ENCODE results near the gene DAO.
A peak's percentile ranks its signal among the peaks of the same experiment; 100 is the strongest.
"Not testable (repeated sequence)": the region's sequence is repeated elsewhere in the genome, so short reads cannot be mapped to it uniquely, and the experiment has no call there.

The DAO gene

DNA sequence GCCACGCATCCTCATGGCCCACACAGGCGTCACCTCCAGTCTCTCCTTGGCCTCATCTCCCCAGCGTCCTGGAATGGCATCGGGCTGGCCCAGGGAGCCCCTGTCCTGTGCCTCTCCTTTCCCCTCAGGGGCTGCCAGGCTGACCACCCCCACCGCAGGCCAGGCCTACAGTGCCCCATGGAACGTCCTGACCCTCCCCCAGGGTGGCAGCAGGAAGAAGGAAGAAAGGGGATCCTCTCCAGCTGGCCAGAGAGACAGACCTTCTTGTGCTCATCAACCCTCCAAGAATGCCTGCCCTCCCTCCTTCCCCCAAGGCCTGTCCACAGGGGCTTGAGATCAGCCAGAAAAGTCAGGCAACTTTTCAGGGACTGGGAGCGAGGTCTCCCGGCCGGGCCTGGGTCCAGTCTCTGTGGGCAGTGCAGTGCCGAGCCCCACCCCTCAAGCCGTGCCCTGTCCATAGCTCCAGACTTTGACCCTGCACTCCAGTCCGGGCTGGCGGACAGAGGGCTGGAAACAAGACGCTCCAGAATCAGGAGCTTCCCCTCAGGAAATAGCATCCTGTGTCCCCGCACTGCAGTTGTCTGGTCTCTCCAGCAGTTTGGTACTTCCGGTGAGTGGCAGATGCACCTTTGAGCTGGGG lies at the start of gene DAO:
Gene DAO, plus strand, starts transcription at position 478 of the 640 bp plus-strand sequence. CDS start 4,915 bp downstream, outside the sequence.
- no peak for DNase-seq (ENCODE audit: low read depth in 2 of 2)

DNA sequence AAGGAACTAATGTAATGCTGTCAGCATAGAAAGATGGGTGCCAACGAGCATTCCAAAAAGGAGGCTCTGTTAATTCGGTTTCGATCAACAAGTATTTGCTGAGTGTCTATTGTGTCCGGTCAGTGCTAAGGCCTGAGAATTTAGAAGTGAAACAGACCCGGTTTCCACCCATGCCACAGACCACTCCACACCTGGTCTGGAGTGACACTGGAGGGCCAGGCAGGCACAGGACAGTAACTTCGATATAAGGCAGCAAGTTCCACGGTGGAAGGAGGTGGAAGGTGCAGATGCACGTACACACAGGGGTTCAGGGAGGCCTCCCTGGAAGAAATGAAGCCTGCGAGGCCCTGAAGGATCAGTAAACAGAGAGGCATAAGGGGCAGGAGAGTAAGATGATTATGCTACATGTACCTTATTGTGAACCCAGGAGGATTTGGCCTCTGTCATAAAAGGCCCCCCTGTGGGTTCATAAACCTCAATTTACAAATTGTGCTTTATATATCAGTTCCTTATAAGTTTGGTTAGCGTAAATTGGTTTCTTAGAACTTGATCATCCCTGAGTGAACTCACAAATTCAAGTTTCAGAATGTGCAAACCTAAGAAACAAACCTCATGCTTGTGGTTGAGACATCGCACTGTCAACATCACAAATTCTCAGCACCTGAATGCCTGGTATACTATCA lies 48.4 kb upstream of the DAO start:
- no peak for DNase-seq (ENCODE audit: low read depth in 2 of 2)

DNA sequence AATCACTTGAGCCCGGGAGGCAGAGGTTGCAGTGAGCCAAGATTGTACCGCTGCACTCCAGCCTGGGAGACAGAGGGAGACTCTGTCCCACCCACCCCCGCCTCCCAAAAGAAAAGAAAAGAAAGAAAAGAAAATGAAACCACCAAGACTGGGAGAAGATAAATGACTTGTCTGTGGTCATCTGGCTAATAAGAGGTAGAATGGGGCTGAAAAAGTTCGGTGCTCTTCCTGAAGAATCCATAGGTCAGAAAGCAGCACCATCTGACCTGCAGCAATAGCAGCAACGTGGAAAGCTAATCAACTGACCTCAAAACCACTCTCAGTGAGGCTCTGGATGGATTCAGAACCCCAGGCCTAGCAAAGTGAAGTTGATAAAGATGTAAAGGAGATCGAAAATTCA lies 47.7 kb upstream of the DAO start:
- DNase-seq (ENCODE audit: low read depth in 2 of 2): no peak

DNA sequence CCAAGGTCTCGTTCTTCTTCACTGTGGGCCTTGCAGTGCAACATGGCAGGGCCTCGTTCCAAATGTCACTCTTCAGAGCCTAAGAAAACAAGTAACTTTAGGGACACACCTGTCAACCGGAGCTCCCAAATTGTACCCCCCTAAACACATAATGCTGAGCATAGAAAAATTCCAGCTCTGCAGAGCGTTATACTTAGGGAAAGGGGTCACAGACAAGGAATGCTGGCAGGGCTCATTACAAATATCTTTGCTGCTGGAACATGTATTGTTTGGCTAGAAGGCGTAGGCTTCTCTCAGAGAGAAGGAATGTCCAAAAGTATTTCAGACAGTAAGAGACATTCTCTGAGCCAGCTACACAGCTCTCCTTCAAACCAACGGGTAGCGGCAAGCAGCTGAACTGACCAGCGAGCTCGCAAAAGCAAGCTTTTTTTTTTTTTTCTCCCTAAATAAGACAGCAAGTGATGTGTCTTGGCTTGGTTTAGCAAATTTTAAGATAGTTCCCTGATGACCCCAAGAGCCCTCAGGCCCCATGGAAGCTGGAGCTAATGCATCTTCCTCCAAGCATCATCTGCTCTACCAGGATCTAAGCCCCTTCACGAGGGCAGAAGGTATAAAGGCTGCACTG lies 47.0 kb upstream of the DAO start:
- no peak for DNase-seq (ENCODE audit: low read depth in 2 of 2)

DNA sequence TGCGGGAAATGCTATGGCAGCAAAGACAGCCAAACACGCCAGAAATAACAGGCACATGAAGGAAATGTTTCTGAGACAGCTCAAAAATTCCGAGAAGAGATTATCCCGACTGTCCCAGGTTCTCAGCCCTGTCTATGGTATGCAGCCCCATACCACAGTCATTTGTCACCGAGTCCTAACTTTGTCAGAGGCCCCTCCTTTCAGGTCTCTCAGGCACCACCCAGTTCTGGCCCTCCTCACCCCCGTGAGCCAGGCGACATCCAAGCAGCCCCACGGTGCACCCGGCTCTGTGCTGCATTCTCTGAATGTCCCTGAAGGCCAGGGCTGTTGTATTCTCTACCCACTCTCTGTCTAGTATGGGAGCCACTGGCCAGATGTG lies 46.5 kb upstream of the DAO start:
- DNase-seq (ENCODE audit: low read depth in 2 of 2): no peak

DNA sequence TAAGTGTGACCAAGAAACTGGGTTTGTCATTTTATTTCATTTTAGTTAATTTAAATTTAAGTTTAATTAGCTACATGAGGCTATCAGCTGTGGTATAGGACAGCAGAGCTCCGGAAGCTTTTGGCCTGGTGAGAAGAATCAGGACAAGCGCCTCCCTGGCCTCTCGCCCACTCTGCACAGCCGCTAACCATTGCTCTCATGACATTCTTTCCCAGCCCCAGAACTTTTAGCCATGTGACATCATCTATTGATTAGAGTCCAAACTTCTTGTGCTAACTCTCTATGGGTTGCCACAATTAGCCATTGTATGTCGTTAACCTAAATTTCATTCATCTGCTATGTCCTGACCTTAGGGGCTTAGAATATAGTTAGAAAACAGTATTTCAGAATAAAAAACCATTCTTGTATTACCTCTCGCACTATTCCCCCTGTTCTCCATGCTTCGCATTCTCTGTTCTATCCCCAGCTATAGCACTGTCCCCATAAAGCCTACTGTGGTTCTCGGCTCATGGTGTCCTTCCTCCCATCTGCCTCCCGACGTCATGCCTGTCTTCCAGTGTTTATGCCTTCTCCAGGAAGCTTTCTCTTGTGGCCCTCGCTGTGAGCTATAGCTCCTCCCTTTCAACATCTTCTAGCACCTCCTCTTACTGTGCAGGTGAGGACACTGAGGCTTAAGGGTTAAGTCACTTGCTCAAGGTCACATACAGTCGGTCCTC lies 46.0 kb upstream of the DAO start:
- DNase-seq (ENCODE audit: low read depth in 2 of 2): no peak

DNA sequence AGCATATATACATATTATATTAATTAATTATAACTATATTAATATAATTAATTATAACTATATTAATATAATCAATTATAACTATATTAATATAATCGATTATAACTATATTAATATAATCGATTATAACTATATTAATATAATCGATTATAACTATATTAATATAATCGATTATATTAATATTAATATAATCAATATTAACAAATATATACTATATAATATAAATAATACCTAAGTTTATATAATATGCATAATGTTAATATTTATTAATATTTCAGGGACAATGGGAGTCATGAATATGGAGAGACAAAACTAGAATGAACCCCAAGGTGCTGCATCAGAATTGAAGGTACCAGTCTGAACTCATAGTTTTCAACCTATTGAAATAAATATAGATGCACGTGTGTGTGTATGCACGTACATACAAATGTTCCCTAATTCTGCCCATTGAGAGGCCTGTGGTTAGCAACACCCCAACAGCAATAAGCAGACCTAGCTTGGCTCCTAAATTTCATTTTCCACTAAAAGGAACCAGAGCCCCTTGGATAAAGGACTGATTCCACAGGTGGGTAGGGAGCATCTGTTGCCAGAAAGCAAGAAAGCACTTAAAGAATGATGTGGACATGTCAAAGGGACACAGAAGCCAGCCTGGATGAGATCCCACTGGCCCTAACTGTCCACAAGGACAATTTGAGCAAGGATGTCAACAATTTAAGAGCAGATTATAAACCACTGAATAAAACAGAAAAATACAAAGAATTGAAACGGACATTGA lies 43.8 kb upstream of the DAO start:
- no peak for DNase-seq (ENCODE audit: low read depth in 2 of 2)

DNA sequence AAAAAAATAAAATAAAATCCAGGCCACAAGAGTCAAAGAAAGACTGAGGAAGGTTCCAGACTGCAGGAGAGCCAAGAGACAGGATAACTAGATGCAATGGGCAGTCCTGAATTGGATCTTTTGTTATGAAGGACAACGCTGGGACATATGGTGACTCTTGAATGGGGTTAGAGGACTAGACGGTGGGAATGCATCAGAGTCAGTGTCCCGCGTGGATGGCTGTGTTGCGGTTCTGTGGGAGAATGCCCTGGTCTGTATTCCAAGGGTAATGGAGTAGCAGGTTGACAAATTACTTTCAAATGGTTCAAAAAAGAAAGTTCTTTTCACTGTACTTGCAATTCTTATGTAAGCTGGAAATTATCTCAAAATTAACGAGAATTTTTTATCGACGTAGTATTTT lies 42.7 kb upstream of the DAO start:
- DNase-seq (ENCODE audit: low read depth in 2 of 2): no peak

DNA sequence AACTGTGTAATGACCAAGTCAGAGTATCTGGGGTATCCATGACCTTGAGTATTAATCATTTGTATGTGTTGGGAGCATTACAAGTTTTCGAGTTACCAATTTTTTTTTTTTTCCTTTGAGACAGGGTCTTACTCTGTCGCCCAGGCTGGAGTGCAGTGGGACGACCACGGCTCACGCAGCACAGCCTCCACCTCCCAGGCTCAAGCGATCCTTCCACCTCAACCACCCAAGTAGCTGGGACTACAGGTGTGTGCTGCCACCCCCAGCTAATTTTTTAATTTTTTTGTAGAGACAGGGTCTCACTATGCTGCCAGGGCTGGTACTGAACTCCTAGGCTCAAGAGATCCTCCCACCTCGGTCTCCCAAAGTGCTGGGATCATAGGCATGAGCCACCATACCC lies 42.2 kb upstream of the DAO start:
- DNase-seq (ENCODE audit: low read depth in 2 of 2): no peak

DNA sequence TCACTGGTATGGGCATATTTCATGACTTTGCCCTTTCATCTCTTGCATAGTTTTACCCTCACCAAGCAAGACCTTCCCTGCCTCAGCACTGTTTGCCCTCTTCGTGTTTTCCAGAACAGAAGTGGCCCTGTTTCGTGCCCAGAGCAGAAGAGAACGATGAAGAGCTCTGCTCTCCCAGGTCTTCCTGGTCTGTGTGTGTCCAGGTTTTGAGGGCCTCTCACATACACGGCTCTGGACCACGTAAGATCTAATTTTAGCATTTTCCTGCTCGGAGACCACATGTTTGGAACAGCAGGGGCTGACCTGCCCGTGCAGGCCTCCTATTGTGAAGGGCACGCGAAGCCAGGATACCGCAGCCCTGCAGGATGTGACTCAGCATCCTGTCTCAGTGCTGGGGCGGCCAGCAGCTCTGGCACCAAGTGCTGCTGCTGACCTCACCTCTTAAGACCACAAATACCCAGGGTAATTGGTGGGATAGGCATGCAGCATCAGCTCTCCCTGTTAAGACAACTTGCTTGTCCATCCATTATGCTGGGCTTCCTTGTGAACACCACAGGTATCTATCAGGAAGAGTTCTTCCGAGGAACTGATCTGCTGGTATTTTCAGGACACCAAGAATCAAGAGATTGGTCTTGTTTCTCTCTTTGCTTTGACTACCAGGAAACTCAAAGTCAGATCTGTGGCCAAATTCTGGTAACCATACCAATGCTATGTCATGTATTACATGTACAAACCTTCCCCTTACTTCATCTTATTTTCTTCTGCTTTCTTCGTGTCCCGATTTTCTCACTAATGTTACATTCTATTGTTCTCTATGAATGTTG lies 41.5 kb upstream of the DAO start:
- DNase-seq (ENCODE audit: low read depth in 2 of 2): peak; percentile 54 to 69

DNA sequence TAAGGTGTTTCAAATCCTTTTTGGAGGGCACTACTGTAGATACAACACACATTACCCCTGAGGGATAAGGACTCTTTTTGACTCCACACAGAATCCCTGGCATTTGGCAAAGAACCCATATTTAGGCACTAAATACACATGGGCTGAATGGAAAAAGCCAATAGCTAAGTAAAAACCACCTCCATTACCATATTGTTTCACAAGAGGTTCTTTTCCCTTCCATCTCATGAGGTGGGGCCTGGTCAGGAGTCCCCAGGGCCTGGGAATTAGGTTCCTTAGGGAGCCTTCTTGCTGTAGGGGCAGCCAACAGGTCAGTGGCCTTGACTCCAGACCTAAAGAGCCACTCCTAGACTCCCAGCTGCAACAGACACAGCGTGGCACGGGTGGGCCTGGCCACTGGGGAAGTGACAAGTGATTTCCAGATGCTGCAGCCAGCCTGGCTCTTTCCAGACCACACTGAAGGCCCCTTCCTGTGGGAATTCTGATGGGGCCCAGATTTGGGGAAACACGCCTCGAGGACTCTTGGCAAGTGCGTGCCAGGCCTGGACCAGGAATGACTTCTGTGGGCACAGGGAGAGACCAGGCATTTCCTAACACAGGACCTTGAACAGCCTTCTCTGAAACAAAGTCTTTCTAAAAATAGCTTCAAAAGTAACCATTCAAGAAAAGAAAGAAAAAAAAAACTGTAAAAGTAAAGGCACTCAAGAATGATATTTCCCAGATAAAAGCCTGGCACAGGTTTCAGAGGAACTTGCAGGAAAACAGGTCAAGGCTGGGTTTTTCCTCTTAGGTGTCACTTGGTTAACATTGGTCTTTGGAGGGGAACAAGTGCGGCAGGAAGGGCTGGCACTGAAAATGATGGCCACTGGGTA lies 40.6 kb upstream of the DAO start:
- no peak for DNase-seq (ENCODE audit: low read depth in 2 of 2)

DNA sequence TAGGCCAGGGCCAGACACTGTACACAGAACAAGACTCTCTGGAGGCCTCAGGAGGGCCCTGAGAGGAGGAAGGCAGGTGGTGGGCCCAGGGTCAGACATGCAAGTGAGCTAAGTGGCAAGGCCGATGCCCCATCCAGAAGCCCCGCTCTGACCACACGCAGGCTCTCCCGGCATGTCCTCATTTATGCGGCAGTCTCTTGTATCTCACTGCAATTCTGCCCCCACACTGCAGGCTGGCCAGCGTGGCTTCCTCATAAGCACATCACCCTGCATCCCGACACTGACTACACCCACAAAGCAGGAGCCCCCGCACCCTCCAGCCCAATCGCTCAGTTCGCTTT lies 40.0 kb upstream of the DAO start:
- DNase-seq (ENCODE audit: low read depth in 2 of 2): no peak

DNA sequence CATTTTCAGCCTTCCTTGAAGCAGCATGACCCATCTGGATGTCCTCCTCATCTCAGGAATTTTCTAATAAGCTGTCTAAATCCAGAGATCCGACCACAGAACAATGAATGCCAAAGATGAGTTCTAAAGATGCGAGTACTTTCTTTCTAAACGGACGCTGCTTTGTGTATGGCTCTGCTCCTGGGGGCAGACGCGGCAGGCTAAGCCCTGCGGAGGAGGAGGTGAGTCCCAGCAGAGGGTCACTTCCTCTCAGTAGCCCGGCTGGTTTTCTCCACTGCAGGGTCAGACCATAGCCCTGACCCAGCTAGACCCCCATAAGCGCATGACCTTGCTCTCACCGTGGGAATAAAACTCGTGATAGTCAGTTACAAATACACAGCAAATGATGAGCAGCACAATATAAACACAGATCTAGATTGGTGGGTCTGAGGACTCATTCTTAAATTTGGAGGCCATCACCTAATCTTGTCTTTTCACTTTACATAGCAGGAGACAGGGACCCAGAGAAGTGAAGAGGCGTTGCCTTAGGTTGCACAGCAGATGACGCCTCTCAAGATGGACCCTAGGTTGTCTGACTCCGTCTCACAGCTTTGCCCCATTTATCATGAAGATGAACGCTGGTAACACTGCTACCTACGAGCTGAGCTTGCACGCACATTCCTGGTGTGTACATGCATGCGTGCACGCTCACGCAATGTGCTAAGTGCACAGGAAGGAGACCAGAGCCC lies 39.1 kb upstream of the DAO start:
- no peak for DNase-seq (ENCODE audit: low read depth in 2 of 2)

DNA sequence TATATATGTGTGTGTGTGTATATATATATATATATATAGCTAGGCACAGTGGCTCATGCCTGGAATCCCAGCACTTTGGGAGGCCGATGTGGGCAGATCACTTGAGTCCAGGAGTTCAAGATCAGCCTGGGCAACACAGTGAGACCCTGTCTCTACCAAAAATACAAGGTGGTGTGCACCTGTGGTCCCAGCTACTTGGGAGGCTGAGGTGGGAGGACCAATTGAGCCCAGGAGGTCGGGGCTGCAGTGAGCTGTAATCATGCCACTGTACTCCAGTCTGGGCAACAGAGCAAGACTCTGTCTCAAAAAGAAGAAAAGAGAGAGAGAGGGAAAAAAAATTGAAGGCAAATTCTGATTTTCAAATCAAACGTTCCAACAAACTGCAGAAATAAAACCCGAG lies 38.1 kb upstream of the DAO start:
- DNase-seq (ENCODE audit: low read depth in 2 of 2): not testable (repeated sequence)

DNA sequence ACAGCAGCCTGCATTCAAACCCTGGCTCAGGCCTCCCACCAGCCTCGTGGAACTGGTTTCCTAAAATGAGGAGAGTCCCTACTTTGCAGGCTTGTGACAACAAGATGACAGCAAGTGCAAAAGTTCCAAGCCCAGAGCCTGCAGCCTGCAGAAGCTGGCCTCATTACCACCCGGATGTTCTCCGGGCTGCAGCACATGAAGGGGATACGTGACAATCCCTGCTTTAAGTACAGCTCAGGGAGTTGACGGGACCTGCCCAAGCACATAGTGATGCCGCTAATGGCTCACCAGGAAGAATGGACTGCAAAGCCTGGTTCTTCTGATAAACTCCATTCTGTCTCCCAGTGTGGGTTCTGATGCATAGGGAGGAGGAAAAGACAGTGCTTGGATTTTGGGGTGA lies 37.5 kb upstream of the DAO start:
- no peak for DNase-seq (ENCODE audit: low read depth in 2 of 2)

DNA sequence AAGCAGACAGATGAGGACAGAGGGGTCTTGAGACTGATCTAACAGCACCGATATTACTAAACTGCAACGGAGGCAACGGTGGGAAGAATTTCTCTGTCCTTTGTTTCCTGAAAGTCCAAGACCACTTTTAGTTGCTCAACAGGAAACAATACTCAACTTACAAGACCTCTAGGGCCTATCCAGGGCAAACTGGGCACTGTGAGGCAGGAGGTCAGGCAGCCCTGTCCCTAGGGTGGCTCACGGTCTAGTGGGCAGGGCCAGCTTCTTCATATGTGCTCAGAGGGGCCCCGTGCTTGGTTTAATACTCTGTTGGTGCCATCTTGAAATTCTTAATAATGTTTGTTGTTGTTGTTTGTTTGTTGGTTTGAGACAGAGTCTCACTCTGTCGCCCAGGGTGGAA lies 36.7 kb upstream of the DAO start:
- DNase-seq (ENCODE audit: low read depth in 2 of 2): no peak

DNA sequence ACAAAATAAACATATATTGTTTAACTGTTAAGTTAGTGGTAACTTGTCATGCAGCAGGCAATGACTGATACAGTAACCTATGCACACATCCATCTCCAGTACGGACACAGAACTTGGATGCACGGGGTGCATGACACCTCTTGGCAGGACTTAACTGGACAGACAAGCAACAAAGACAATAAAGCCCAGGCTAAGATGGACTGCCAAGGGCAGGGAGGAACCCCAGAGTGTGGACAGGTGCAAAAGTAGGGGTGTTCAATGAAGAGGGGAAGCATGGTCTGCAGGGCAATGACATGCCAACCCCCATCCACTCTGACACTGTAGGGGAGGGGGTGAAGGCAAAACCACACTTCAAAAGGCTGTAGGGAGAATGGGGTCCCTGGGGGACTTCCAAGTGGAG lies 34.2 kb upstream of the DAO start:
- no peak for DNase-seq (ENCODE audit: low read depth in 2 of 2)

DNA sequence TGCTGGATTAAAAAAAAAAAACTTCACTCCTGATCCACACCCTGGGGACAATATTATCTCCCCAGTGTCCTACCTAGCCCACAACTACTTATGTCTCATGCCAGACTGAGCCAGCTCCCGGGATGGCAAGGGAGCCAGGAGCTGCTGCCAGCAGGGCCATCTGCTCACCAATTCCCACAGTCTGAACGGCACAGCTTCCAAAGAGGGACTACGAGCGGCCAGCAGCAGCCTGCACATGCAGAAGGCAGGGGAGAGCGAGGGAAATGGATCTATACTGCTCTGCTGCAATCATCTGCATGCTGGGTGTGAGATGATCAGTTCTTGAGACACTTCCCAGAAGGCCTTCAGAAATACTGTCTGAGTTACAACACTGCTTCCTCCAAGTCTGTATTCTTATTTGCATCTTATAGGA lies 33.6 kb upstream of the DAO start:
- DNase-seq (ENCODE audit: low read depth in 2 of 2): no peak

DNA sequence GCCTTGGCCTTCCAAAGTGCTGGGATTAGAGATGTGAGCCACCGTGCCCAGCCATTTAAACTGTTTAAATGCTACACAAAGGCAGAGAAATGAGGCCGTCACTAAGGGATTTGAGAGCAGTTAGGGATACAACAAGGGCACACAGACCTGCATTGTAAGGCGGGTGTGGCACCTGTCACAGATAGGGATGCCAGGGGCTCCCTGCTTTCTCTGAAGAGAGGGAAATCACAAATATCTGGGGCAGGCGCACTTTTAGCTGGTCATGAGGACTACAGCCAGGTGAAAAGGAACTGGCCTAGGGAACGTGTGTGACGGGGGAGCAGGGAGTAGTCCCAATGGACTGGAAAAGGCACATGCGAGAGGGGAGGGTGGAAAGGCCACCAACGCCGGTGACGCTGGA lies 32.2 kb upstream of the DAO start:
- DNase-seq (ENCODE audit: low read depth in 2 of 2): no peak

DNA sequence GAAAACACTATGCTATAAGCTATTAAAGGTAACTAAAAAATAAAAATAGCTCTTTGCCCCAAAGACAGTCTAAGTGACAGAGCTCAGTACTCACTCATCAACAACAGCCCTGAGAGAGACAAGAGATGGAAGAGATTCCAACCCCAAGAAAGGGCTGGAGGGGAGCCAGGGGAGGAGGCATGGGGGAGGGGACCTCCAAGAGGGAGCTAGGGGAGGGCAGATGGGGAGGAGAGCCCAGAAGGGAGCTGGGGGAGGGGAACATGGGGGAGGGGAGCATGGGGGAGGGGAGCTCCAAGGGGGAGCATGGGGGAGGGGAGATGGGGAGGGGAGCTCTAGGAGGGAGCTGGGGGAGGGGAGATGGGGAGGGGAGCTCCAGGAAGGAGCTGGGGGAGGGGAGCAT lies 30.2 kb upstream of the DAO start:
- DNase-seq (ENCODE audit: low read depth in 2 of 2): no peak
